ENCODE measurements around the gene ATG5. TPM values are rescaled to one million over a fixed set of nuclear protein-coding genes. Genes with fewer than 3 reads are reported as not detected.

The ATG5 gene
- total RNA-seq, 2 experiments from 2014 or later = 18.8 to 31.1 TPM

- ChIA-PET POLR2A (interaction anchor here (0.7 to 9.4 kb wide), 6 partner anchors 11 to 150 kb away, joined by 3 to 98 read pairs (median 3); no protein-coding TSS in a partner anchor), CTCF (ENCODE audit: unreplicated experiment) (interaction anchor here (2.1 kb wide), 1 partner anchor 18 kb away, joined by 5 read pairs; no protein-coding TSS in a partner anchor)
- no peak for TF ChIP-seq CTCF (conservative IDR thresholded peaks at IDR 0.05; ENCODE audit: low read length)
- no peak for TF ChIP-seq EZH2phosphoT487 (IDR thresholded peaks at IDR 0.05; ENCODE audit: borderline replicate concordance, low read depth, low read length)
- peaks cover 57% of the 10 kb centered on the region for H3K4me1 ChIP-seq (ENCODE audit: insufficient read depth, low read length, poor library complexity, severe bottlenecking)
- H4K20me1 ChIP-seq (ENCODE audit: insufficient read depth, low read length) = no peaks in the 10 kb centered on the region
- H3K4me3 ChIP-seq (ENCODE audit: low read depth, low read length, poor library complexity, severe bottlenecking) = peak overlapping the region; percentile 0
- peak overlapping the region; percentile 52 for H3K27ac ChIP-seq (ENCODE audit: low read depth, low read length, poor library complexity, severe bottlenecking)
- H3K9me2 ChIP-seq (ENCODE audit: insufficient read depth, low read length) = no peaks in the 10 kb centered on the region
- DNase-seq (ENCODE audit: low spot score) = peak; percentile 37
- H3K4me2 ChIP-seq (ENCODE audit: low read length) = peak overlapping the region; percentile 44
- no peaks in the 10 kb centered on the region for H3K79me2 ChIP-seq (ENCODE audit: insufficient read depth, low read depth, low read length)
- intact Hi-C loops (cut with micrococcal nuclease; ENCODE audit: unreplicated experiment) = loop anchor here (1.0 to 2.0 kb wide), 2 partner anchors 18 to 55 kb away; no protein-coding TSS in a partner anchor
- no TSS peak for BruUV-seq (replicated peaks)
- H3K36me3 ChIP-seq (ENCODE audit: insufficient read depth, low read length) = no peaks in the 10 kb centered on the region
- no peaks in the 10 kb centered on the region for H3K9me3 ChIP-seq (ENCODE audit: low read length)
- peak overlapping the region; percentile 77 for H2AFZ ChIP-seq (ENCODE audit: low read length)
These were observed 179.8 kb downstream of the ATG5 start for GRCh38 chr6:106145741-106146227.

- ChIA-PET CTCF (ENCODE audit: unreplicated experiment) (interaction anchor here (1.6 to 2.1 kb wide), 2 partner anchors 17 to 19 kb away, joined by 5 read pairs; no protein-coding TSS in a partner anchor), POLR2A (interaction anchor here (0.7 to 9.4 kb wide), 5 partner anchors 10 to 163 kb away, joined by 3 to 98 read pairs (median 5); no protein-coding TSS in a partner anchor)
- intact Hi-C loops (cut with micrococcal nuclease; ENCODE audit: unreplicated experiment) = loop anchor here (1.0 to 2.0 kb wide), 2 partner anchors 18 to 54 kb away; no protein-coding TSS in a partner anchor
- Histone ChIP-seq H3K9me2 (ENCODE audit: insufficient read depth, low read length) (no peaks in the 10 kb centered on the region), H3K79me2 (ENCODE audit: insufficient read depth, low read depth, low read length) (no peaks in the 10 kb centered on the region), H3K27ac (ENCODE audit: low read depth, low read length, poor library complexity, severe bottlenecking) (peak overlapping the region; percentile 52), H3K36me3 (ENCODE audit: insufficient read depth, low read length) (no peaks in the 10 kb centered on the region), H2AFZ (ENCODE audit: low read length) (peak overlapping the region; percentile 77; the same call in 1 of the 2 replicates), H3K4me2 (ENCODE audit: low read length) (peak overlapping the region; percentile 44), H3K9me3 (ENCODE audit: low read length) (no peaks in the 10 kb centered on the region), H4K20me1 (ENCODE audit: insufficient read depth, low read length) (no peaks in the 10 kb centered on the region), H3K4me1 (ENCODE audit: insufficient read depth, low read length, poor library complexity, severe bottlenecking) (peaks cover 57% of the 10 kb centered on the region), H3K4me3 (ENCODE audit: low read depth, low read length, poor library complexity, severe bottlenecking) (peak overlapping the region; percentile 0)
- BruUV-seq (replicated peaks) = no TSS peak
- DNase-seq (ENCODE audit: low spot score) = peak; percentile 77
- TF ChIP-seq CTCF (conservative IDR thresholded peaks at IDR 0.05; ENCODE audit: low read length) (no peak), EZH2phosphoT487 (IDR thresholded peaks at IDR 0.05; ENCODE audit: borderline replicate concordance, low read depth, low read length) (no peak)
These were observed 180.4 kb downstream of the ATG5 start for GRCh38 chr6:106145144-106145543.

- TF ChIP-seq CTCF (conservative IDR thresholded peaks at IDR 0.05; ENCODE audit: low read length) (no peak), EZH2phosphoT487 (IDR thresholded peaks at IDR 0.05; ENCODE audit: borderline replicate concordance, low read depth, low read length) (no peak)
- H3K36me3 ChIP-seq (ENCODE audit: insufficient read depth, low read length) = no peaks in the 10 kb centered on the region
- peaks cover 57% of the 10 kb centered on the region for H3K4me1 ChIP-seq (ENCODE audit: insufficient read depth, low read length, poor library complexity, severe bottlenecking)
- H3K9me3 ChIP-seq (ENCODE audit: low read length) = no peaks in the 10 kb centered on the region
- no peak overlapping the region for H3K27ac ChIP-seq (ENCODE audit: low read depth, low read length, poor library complexity, severe bottlenecking)
- intact Hi-C loops (cut with micrococcal nuclease; ENCODE audit: unreplicated experiment) = loop anchor here (2.0 kb wide), 1 partner anchor 53 kb away; no protein-coding TSS in a partner anchor
- H3K4me3 ChIP-seq (ENCODE audit: low read depth, low read length, poor library complexity, severe bottlenecking) = no peak overlapping the region
- ChIA-PET CTCF (ENCODE audit: unreplicated experiment) (no interaction called here), POLR2A (interaction anchor here (0.6 to 9.4 kb wide), 7 partner anchors 11 to 368 kb away, joined by 3 to 98 read pairs (median 6); no protein-coding TSS in a partner anchor)
- no peak overlapping the region for H2AFZ ChIP-seq (ENCODE audit: low read length)
- no peaks in the 10 kb centered on the region for H3K9me2 ChIP-seq (ENCODE audit: insufficient read depth, low read length)
- no peaks in the 10 kb centered on the region for H3K79me2 ChIP-seq (ENCODE audit: insufficient read depth, low read depth, low read length)
- no peaks in the 10 kb centered on the region for H4K20me1 ChIP-seq (ENCODE audit: insufficient read depth, low read length)
- no peak for DNase-seq (ENCODE audit: low spot score)
- H3K4me2 ChIP-seq (ENCODE audit: low read length) = no peak overlapping the region
- BruUV-seq (replicated peaks) = no TSS peak
These were observed 181.9 kb downstream of the ATG5 start for GRCh38 chr6:106143665-106144064.
